IMR-90 (cell line): ENCODE results near the gene IST1. TPM values are rescaled to one million over a fixed set of nuclear protein-coding genes. Genes with fewer than 3 reads are reported as not detected.
A peak's percentile ranks its signal among the peaks of the same experiment; 100 is the strongest.

Experiments
- ATAC-seq: fragments of 200-7000 bp; cut with Tn5 transposase; 2 replicates; pipeline ENCODE4 v1.9.1; 2020; ENCODE audit warnings: low read depth, mild to moderate bottlenecking, moderate library complexity
- BruUV-seq: library from RNA; stranded (reverse); fragments of 400-500 nt; replicated peaks from 2 replicates; lab custom pipeline; 2021; lab: Mats Ljungman, UMichigan
- CTCF ChIA-PET: fragments of 300-600 bp; formaldehyde crosslinking; extraction: SDS; loops from one replicate; lab custom pipeline; 2021; ENCODE audit warnings: antibody characterized with exemption; lab: Yijun Ruan, JAX
- POLR2A ChIA-PET: fragments of 300-600 bp; sonication (Branson Sonifier 250); formaldehyde crosslinking; loops from one replicate; lab custom pipeline; 2022; ENCODE audit warnings: antibody characterized with exemption; ENCODE audit not compliant: unreplicated experiment; lab: Charles Lee
- DNase-seq: peaks from one replicate; pipeline ENCODE4 v3.0.0; 2013
- H2AFZ ChIP-seq: replicated peaks from 2 replicates; pipeline ENCODE3; 2013; ENCODE audit warnings: low read length, mild to moderate bottlenecking; ENCODE audit not compliant: poor library complexity
- H2AK5ac ChIP-seq: 2 replicates; pipeline ENCODE4 v1.6.1; 2013; ENCODE audit warnings: low read depth, low read length, inconsistent platforms
- H2AK9ac ChIP-seq: replicated peaks from 2 replicates; pipeline ENCODE3; 2013; ENCODE audit warnings: mild to moderate bottlenecking, low read depth, low read length, moderate library complexity; ENCODE audit not compliant: poor library complexity
- H2BK120ac ChIP-seq: 2 replicates; pipeline ENCODE4 v1.6.1; 2013; ENCODE audit warnings: low read depth, low read length, inconsistent platforms
- H2BK15ac ChIP-seq: 3 replicates; pipeline ENCODE4 v1.6.1; 2013; ENCODE audit warnings: low read depth, low read length, inconsistent platforms
- H2BK20ac ChIP-seq: 2 replicates; pipeline ENCODE4 v1.6.1; 2013; ENCODE audit warnings: low read depth, mild to moderate bottlenecking, inconsistent platforms, low read length, moderate library complexity
- H2BK5ac ChIP-seq: 2 replicates; pipeline ENCODE4 v1.6.1; 2013; ENCODE audit warnings: mild to moderate bottlenecking, low read depth, low read length, inconsistent platforms; ENCODE audit not compliant: poor library complexity, severe bottlenecking
- H3K14ac ChIP-seq: replicated peaks from 2 replicates; pipeline ENCODE4 v1.6.1; 2013; ENCODE audit warnings: low read depth, low read length, inconsistent platforms
- H3K18ac ChIP-seq: 2 replicates; pipeline ENCODE4 v1.6.1; 2013; ENCODE audit warnings: low read depth, low read length, control low read depth
- H3K23ac ChIP-seq: 2 replicates; pipeline ENCODE4 v1.6.1; 2013; ENCODE audit warnings: low read depth, low read length, inconsistent platforms
- H3K27ac ChIP-seq: 2 replicates; pipeline ENCODE4 v1.5.1; 2013; ENCODE audit warnings: mild to moderate bottlenecking, control low read depth, low read length; ENCODE audit not compliant: insufficient read depth
- H3K27me3 ChIP-seq: 2 replicates; pipeline ENCODE4 v1.6.1; 2013; ENCODE audit warnings: low read length; ENCODE audit not compliant: control insufficient read depth, insufficient read depth
- H3K36me3 ChIP-seq: 2 replicates; pipeline ENCODE4 v1.6.1; 2013; ENCODE audit warnings: low read length, mixed read lengths; ENCODE audit not compliant: control insufficient read depth, insufficient read depth
- H3K4ac ChIP-seq: 2 replicates; pipeline ENCODE4 v1.6.1; 2013; ENCODE audit warnings: low read depth, low read length, inconsistent platforms
- H3K4me1 ChIP-seq: 2 replicates; pipeline ENCODE4 v1.6.1; 2013; ENCODE audit warnings: low read length, mixed read lengths; ENCODE audit not compliant: control insufficient read depth, insufficient read depth
- H3K4me2 ChIP-seq: 2 replicates; pipeline ENCODE4 v1.6.1; 2013; ENCODE audit warnings: low read depth, mild to moderate bottlenecking, control low read depth, low read length, moderate library complexity
- H3K4me3 ChIP-seq: 2 replicates; pipeline ENCODE4 v1.5.1; 2013; ENCODE audit warnings: low read depth, mild to moderate bottlenecking, control low read depth, low read length, moderate library complexity; ENCODE audit not compliant: insufficient read depth
- H3K56ac ChIP-seq: 2 replicates; pipeline ENCODE4 v1.6.1; 2013; ENCODE audit warnings: low read length, inconsistent platforms; ENCODE audit not compliant: insufficient read depth; ENCODE audit errors: extremely low read depth
- H3K79me1 ChIP-seq, 2 experiments: 2 replicates each; pipeline ENCODE4 v1.6.1; 2013; ENCODE audit warnings: low read length in 2 of 2, inconsistent platforms in 1 of 2, low read depth in 1 of 2
- H3K9ac ChIP-seq: 2 replicates; pipeline ENCODE4 v1.6.1; 2013; ENCODE audit warnings: low read depth, low read length, control low read depth
- H3K9me1 ChIP-seq: 2 replicates; pipeline ENCODE4 v1.6.1; 2013; ENCODE audit warnings: low read length, inconsistent platforms; ENCODE audit not compliant: insufficient read depth
- H3K9me3 ChIP-seq: 2 replicates; pipeline ENCODE4 v1.6.1; 2013; ENCODE audit warnings: low read length; ENCODE audit not compliant: control insufficient read depth, insufficient read depth
- H4K20me1 ChIP-seq: 2 replicates; pipeline ENCODE4 v1.6.1; 2013; ENCODE audit warnings: low read length, inconsistent platforms; ENCODE audit not compliant: insufficient read depth
- H4K5ac ChIP-seq: 2 replicates; pipeline ENCODE4 v1.6.1; 2013; ENCODE audit warnings: mild to moderate bottlenecking, low read depth, low read length, control low read depth
- H4K8ac ChIP-seq, 2 experiments: 2 replicates each; pipeline ENCODE4 v1.6.1; 2013; ENCODE audit warnings: low read depth in 2 of 2, low read length in 2 of 2, control low read depth in 1 of 2, inconsistent platforms in 1 of 2
- H4K91ac ChIP-seq: 2 replicates; pipeline ENCODE4 v1.6.1; 2013; ENCODE audit warnings: low read depth, low read length, inconsistent platforms; ENCODE audit not compliant: insufficient read depth
- MXI1 ChIP-seq: IDR thresholded peaks from 2 replicates; pipeline ENCODE4 v1.6.1; 2012; ENCODE audit warnings: low read depth, mild to moderate bottlenecking, low read length, moderate library complexity, borderline replicate concordance
- RAD21 ChIP-seq: IDR thresholded peaks from 2 replicates; pipeline ENCODE4 v1.6.1; 2012; ENCODE audit warnings: low read length, improper control_type of control experiment
- SMC3 ChIP-seq: fragments of 150-350 bp; IDR thresholded peaks from 2 replicates; pipeline ENCODE4 v1.6.1; 2016; ENCODE audit warnings: low read depth, mild to moderate bottlenecking, antibody characterized with exemption, low read length, moderate library complexity
- WGBS, 2 experiments: methylation state at CpG; one replicate each; pipeline versions ENCODE4 v1.1.5 to v1.1.7; 2013; ENCODE audit warnings: missing lambda C conversion rate in 2 of 2; ENCODE audit not compliant: insufficient read length in 1 of 2; ENCODE audit errors: extremely low coverage in 2 of 2; 5-methylcytosine and 5-hydroxymethylcytosine counted together
- dilution Hi-C: fragments of 300-500 bp; cut with HindIII; formaldehyde crosslinking; loops from one replicate; pipeline ENCODE4 v1.14.3; 2018; ENCODE audit warnings: low sequenced_read_pairs; ENCODE audit not compliant: unreplicated experiment
- in situ Hi-C: fragments of 300-500 bp; cut with MboI; formaldehyde crosslinking; loops from 3 replicates; pipeline ENCODE4 v1.14.3; 2019; ENCODE audit warnings: low sequenced_read_pairs, inconsistent platforms, mixed read lengths
- intact Hi-C: fragments of 100-400 bp; cut with micrococcal nuclease; formaldehyde crosslinking; loops from 2 replicates; pipeline ENCODE4 v1.10.0; 2022
- polyA plus RNA-seq, 3 experiments: library from polyadenylated mRNA; depleted of rRNA; stranded (reverse); fragments of >200 nt; gene quantifications; 2 replicates each; pipeline ENCODE4 v1.2.3, GENCODE V29; 2012; ENCODE audit warnings: low replicate concordance in 1 of 3
- total RNA-seq: library from RNA; depleted of rRNA; stranded (reverse); fragments of >200 nt; gene quantifications from 2 replicates; pipeline ENCODE4 v1.2.3, GENCODE V29; 2012
- TF ChIP-seq, protein P1 (sequence below): conservative IDR thresholded peaks from 2 replicates; pipeline ENCODE4 v1.5.1; 2012; ENCODE audit warnings: mild to moderate bottlenecking, low read depth, low read length, improper control_type of control experiment

The IST1 gene
- total and polyA plus RNA-seq, 2 of the 4 experiments (the other 2 are of a cell fraction): 134 to 186 TPM

DNA sequence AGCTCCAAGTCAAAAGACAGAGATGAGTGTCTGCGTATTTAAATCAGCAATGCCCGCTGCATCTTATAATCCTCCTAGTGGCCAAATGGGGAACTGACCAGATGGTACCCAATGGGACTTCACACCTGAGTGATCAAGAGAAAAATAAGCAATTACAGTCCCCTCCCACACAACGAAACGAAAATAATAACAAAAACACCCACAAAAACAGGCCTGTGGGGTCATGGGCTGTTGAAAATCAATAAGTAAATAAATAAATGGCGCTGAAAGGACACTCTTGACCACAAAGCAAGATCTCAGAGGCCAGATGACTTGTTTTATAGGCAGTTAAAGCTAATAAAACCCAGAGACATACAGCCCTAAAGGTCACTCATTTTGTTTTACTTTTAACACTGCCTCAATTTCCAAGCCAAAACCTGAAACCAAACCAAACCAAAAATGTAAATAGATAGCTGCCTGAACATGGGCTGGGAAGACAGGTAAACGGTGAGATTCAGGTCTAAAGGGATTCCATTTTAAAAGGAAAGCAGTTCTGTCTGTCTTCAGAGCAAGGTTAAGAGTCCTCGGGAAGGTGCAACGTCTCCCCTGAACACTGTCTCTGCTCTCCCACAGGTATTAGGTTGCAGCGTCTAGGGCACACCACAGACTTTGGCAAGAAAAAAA is 12.7 kb upstream of the IST1 start:
- DNase-seq: peak; percentile 75
- ChIA-PET POLR2A (interaction anchor here (0.7 kb wide), 1 partner anchor 100 kb away, joined by 3 read pairs; no protein-coding TSS in a partner anchor), CTCF (interaction anchor here (0.5 to 2.6 kb wide), 14 partner anchors 9 to 317 kb away, joined by 3 to 19 read pairs (median 4); no protein-coding TSS in a partner anchor)
- TF ChIP-seq, protein P1, sequence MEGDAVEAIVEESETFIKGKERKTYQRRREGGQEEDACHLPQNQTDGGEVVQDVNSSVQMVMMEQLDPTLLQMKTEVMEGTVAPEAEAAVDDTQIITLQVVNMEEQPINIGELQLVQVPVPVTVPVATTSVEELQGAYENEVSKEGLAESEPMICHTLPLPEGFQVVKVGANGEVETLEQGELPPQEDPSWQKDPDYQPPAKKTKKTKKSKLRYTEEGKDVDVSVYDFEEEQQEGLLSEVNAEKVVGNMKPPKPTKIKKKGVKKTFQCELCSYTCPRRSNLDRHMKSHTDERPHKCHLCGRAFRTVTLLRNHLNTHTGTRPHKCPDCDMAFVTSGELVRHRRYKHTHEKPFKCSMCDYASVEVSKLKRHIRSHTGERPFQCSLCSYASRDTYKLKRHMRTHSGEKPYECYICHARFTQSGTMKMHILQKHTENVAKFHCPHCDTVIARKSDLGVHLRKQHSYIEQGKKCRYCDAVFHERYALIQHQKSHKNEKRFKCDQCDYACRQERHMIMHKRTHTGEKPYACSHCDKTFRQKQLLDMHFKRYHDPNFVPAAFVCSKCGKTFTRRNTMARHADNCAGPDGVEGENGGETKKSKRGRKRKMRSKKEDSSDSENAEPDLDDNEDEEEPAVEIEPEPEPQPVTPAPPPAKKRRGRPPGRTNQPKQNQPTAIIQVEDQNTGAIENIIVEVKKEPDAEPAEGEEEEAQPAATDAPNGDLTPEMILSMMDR: peak; percentile 81
- peak; percentile 62 for TF ChIP-seq RAD21
- no peak for TF ChIP-seq MXI1
- peak; percentile 49 for TF ChIP-seq SMC3
- Histone ChIP-seq H2AFZ (peak overlapping the region; percentile 86), H2AK9ac (no peak overlapping the region), H4K20me1 (no peaks in the 10 kb centered on the region), H3K9me3 (no peaks in the 10 kb centered on the region), H3K79me1 (peaks cover 2 to 9% of the 10 kb centered on the region in 2 experiments), H3K23ac (peak overlapping the region; percentile 30; the same call in 1 of the 2 replicates), H3K27me3 (no peaks in the 10 kb centered on the region), H3K4me1 (peaks cover 2% of the 10 kb centered on the region; the same call in 1 of the 2 replicates), H3K4ac (no peak overlapping the region), H3K56ac (no peak overlapping the region), H4K8ac (no peak overlapping the region), H3K36me3 (peaks cover 10% of the 10 kb centered on the region), H2BK15ac (no peak overlapping the region), H2BK20ac (no peak overlapping the region), H4K91ac (no peak overlapping the region), H3K18ac (no peak overlapping the region), H2AK5ac (no peak overlapping the region), H2BK5ac (no peak overlapping the region), H4K5ac (no peak overlapping the region), H3K9me1 (no peaks in the 10 kb centered on the region), H3K4me3 (peak overlapping the region; percentile 52), H2BK120ac (no peak overlapping the region), H3K27ac (no peak overlapping the region), H3K14ac (no peak overlapping the region), H3K9ac (no peak overlapping the region), H3K4me2 (peak overlapping the region; percentile 94)
- in situ Hi-C loops (no loop called here), dilution Hi-C loops (no loop called here), intact Hi-C loops (loop anchor here (5.0 kb wide), 2 partner anchors 75 to 110 kb away; partner anchors contain the start of gene AP1G1)
- no CpG with 5 or more reads among the region's 9 CpGs for WGBS, 2 experiments
- TSS peak; percentile 31 for BruUV-seq
- ATAC-seq: peak; percentile 30; the same call in 1 of the 2 replicates
